Measurements from ENCODE around the gene SVOPL.

SVOPL gene

GRCh38 chr7:138555684-138556083 is 145.5 kb downstream of the SVOPL start:
- TF ChIP-seq CTCF (conservative IDR thresholded peaks at IDR 0.05; ENCODE audit: control insufficient read depth, insufficient read depth, low read depth, low read length): no peak
- no peak overlapping the region for H3K4me3 ChIP-seq (ENCODE audit: control insufficient read depth, low read depth, low read length)

GRCh38 chr7:138554674-138555073 is 146.5 kb downstream of the SVOPL start:
- no peak overlapping the region for H3K4me3 ChIP-seq (ENCODE audit: control insufficient read depth, low read depth, low read length)
- no peak for TF ChIP-seq CTCF (conservative IDR thresholded peaks at IDR 0.05; ENCODE audit: control insufficient read depth, insufficient read depth, low read depth, low read length)
- DNase-seq (ENCODE audit: low read depth): no peak

More at GRCh38 chr7:138555684-138556083, 145.5 kb downstream of the SVOPL start:
- no peak for DNase-seq (ENCODE audit: low read depth)

GRCh38 chr7:138553805-138554204 is 147.4 kb downstream of the SVOPL start:
- no peak for DNase-seq (ENCODE audit: low read depth)
- no peak for TF ChIP-seq CTCF (conservative IDR thresholded peaks at IDR 0.05; ENCODE audit: control insufficient read depth, insufficient read depth, low read depth, low read length)
- H3K4me3 ChIP-seq (ENCODE audit: control insufficient read depth, low read depth, low read length): no peak overlapping the region

GRCh38 chr7:138551102-138551501 is 150.1 kb downstream of the SVOPL start:
- no peak for TF ChIP-seq CTCF (conservative IDR thresholded peaks at IDR 0.05; ENCODE audit: control insufficient read depth, insufficient read depth, low read depth, low read length)

GRCh38 chr7:138550337-138550736 is 150.8 kb downstream of the SVOPL start:
- DNase-seq (ENCODE audit: low read depth): no peak
- H3K4me3 ChIP-seq (ENCODE audit: control insufficient read depth, low read depth, low read length): no peak overlapping the region
- TF ChIP-seq CTCF (conservative IDR thresholded peaks at IDR 0.05; ENCODE audit: control insufficient read depth, insufficient read depth, low read depth, low read length): no peak

More at GRCh38 chr7:138551102-138551501, 150.1 kb downstream of the SVOPL start:
- H3K4me3 ChIP-seq (ENCODE audit: control insufficient read depth, low read depth, low read length): no peak overlapping the region
- DNase-seq (ENCODE audit: low read depth): no peak

GRCh38 chr7:138549082-138549481 is 152.1 kb downstream of the SVOPL start:
- TF ChIP-seq CTCF (conservative IDR thresholded peaks at IDR 0.05; ENCODE audit: control insufficient read depth, insufficient read depth, low read depth, low read length): no peak
- no peak overlapping the region for H3K4me3 ChIP-seq (ENCODE audit: control insufficient read depth, low read depth, low read length)
- peak; percentile 15 for DNase-seq (ENCODE audit: low read depth)

GRCh38 chr7:138546829-138547228 is 154.3 kb downstream of the SVOPL start:
- H3K4me3 ChIP-seq (ENCODE audit: control insufficient read depth, low read depth, low read length): no peak overlapping the region
- DNase-seq (ENCODE audit: low read depth): no peak
- TF ChIP-seq CTCF (conservative IDR thresholded peaks at IDR 0.05; ENCODE audit: control insufficient read depth, insufficient read depth, low read depth, low read length): no peak
